Activated CD8-positive, alpha-beta memory T cell treated with anti-CD3 and anti-CD28 coated beads for 4 hours (primary cell): ENCODE data around the gene EDN2.

Experiments used
- DNase-seq, 2 donors: peaks; one replicate each; pipeline ENCODE4 v3.0.0-alpha.2; 2020; ENCODE audit warnings: low read depth in 2 of 2

Gene EDN2

GRCh38 chr1:41484402-41485241 is at the start of gene EDN2:
TSS of gene EDN2 (minus strand) at chr1:41484683. CDS start at chr1:41484601, 82 bp downstream.
- DNase-seq = no peak

GRCh38 chr1:41533731-41534080 is 49.2 kb upstream of the EDN2 start:
- no peak for DNase-seq

DNA sequence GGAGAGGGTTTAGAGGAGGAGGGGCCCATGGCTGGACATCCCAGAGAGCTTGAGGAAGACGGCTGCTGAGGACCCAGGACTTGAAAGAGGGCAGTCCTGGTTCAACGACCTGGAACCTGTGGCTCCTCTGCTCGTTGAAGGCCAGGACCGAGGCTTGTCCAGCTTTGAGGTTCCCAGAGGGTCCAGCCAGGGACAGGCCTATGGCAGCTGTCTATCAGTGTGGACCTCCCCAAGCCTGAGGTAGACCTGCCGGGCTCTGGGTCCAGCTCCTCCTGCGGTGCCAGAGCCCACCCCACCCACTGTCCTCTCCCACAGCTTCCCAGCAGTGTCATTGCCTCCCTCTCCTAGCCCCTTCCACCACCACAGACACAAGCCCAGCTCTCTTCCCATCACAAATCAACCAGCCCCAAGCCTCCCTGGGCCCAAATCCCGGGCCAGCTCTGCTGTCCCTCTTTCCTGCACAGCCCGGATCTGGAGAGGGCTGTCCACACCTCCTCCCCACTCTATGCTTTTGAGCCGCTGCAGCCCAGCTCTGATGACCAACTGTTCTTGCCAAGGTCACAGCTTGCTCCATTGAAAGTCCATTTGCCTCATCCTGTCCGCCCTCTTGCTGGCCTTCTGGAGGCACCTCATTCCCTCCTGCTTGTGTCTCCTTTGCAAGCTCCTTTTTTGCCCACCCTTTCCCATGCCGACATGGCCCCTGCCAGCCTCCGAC is 48.7 kb upstream of the EDN2 start:
- DNase-seq = no peak

DNA sequence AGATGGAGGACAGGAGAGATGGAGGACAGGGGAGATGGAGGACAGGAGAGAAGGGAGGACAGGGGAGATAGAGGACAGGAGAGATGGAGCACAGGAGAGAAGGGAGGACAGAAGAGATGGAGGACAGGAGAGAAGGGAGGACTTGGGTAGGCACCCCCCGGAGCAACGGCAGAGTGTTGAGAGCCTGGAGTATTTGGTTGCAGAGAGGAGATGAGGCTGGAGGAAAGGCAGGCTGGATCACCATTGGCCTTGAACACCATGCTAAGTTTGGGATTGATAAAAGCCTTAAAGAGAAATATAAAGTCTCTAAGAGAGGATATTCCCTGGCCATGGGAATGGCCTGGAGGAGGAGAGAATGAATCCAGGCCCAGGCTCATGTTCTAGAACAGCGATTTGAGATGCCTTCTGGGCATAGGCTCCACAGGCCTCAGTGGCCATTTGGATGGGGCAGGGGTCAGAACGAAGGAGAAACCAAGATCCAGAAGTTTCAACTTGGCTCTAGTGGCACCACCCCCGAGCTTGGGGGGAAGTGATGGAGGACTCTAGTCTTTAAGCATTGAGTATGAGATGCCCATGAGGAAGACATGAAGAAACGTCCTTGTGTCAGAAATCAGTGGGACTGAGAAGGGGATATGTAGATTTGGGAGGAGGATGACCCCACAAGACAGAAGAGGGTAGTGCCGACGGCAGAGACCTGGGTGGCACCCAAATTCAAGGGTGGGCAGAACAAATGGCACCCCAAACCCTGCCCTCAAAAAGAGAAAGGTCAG is 47.9 kb upstream of the EDN2 start:
- no peak for DNase-seq

DNA sequence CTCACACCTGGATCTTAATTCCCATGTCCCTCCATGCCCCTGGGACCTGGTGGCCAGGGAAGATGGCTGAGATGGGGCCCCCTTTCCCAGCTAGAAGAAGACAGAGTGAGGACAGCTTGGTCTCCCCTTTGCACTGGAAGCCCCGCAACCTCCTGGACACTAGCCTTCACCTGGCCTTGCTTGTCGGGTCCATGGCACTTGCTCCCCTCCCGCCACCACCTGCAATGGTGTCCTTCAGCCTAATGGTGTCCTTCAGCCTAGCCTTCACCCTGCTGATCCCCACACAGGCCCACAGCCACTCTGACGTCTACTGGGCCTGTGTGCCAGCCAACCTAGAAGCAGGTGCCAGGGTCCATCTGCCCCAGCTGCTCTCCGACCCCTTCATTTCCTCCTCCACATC is 45.9 kb upstream of the EDN2 start:
- DNase-seq = no peak

DNA sequence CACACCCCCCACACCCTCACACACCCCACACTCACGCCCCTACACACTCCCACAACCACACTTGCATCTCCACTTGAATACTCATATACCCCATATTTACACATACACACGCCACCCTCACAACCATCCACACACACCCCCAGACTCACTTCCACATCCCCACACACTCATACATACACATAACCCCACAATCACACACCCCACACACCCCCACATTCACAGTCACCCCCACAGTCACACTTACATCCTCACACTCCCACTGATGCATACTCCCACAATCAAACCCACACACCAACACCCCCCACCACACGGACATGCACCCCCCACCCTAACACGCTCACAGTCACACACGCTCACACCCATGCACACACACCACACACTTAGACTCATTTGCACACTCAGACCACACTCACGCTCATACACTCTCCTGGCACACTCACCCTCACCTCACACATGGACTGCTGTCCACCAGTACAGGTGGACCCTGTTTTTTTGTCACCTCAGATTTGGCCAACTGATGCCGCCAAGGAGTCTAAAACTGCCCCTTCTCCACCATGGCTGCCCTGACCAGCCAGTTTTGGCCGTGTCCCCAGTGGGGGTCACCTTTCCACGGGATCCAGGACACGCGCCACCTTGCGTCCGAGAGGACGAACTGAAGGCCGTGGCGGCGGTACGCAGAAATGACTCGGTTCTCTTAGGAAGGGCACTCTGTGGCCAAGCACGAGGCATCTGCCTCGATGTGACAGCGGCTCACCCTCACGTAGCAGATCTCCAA is 45.3 kb upstream of the EDN2 start:
- DNase-seq = no peak

DNA sequence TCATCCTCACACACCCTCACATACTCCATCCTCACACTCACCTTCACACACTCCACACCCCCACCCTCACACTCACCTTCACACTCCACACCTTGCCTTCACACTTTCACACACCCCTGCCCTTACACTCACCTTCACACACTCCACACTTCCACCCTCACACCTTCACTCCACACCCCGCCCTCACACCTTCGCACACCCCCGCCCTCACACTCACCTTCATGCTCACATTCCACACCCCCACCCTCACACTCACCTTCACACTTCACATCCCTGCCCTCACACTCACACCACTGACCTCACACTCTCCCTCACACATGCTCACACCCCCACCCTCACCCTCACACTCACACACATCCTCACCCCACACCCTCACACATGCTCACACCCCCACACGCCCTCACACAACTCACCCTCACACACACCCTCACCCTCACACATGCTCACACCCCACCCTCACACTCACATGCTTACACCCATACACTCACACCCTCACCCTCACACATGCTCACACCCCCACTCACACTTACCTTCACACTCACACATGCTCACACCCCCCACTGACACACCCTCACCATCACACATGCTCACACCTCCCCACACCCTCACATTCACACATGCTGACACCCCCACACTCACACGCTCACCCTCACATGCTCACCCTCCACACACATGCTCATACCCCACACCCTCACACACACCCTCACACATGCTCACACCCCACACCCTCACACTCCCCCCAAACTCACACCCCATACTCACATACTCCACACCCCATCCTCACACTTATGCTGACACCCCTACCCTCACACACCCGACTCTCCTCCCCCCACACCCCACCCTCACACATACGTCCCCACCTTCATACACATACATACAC is 44.5 kb upstream of the EDN2 start:
- no peak for DNase-seq

- DNase-seq = no peak
These were observed 43.6 kb upstream of the EDN2 start for GRCh38 chr1:41528106-41528505.

- no peak for DNase-seq
These were observed 42.6 kb upstream of the EDN2 start for GRCh38 chr1:41526956-41527561.

GRCh38 chr1:41525891-41526587 is 41.6 kb upstream of the EDN2 start:
- DNase-seq = no peak

- no peak for DNase-seq
These were observed 40.5 kb upstream of the EDN2 start for GRCh38 chr1:41524676-41525675.

GRCh38 chr1:41523949-41524675 is 39.6 kb upstream of the EDN2 start:
- no peak for DNase-seq

DNA sequence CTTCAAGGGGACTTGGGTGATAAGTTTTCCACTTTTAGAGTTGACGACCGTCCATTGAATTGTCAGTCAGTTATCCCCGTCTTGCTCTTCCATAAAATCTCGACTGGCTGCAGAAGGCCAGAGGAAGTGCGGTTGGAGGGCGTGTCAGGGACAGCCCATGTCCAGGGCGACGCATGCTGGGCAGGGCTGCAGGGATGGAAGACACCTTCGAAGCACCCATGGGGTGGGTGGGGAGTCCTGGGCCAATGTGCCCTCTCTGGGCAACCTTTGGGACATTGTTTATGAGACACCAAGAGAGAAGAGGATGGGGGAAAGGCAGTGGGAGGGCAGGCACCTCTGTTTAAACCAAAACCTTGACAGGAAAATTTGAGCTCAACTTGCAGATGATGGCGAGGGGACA is 38.6 kb upstream of the EDN2 start:
- no peak for DNase-seq

DNA sequence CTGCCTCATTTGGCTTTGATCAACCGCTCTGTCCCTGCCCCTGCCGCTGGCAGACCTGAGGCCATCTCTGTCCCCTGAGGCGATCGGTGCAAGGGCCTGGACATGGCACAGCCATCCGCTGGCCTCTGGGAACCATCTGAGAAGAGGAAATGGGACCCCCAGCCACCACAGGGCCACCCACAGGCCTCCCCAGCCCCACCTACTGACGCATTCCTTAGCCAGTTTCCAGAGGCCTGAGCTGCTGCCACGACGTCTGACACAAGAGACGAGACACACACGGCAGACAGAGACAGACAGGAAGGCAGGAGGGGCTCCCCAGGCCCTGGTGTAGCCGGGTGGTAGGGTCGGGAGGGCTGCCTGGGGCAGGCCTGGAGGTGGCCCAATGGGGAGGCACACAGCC is 37.3 kb upstream of the EDN2 start:
- no peak for DNase-seq

DNA sequence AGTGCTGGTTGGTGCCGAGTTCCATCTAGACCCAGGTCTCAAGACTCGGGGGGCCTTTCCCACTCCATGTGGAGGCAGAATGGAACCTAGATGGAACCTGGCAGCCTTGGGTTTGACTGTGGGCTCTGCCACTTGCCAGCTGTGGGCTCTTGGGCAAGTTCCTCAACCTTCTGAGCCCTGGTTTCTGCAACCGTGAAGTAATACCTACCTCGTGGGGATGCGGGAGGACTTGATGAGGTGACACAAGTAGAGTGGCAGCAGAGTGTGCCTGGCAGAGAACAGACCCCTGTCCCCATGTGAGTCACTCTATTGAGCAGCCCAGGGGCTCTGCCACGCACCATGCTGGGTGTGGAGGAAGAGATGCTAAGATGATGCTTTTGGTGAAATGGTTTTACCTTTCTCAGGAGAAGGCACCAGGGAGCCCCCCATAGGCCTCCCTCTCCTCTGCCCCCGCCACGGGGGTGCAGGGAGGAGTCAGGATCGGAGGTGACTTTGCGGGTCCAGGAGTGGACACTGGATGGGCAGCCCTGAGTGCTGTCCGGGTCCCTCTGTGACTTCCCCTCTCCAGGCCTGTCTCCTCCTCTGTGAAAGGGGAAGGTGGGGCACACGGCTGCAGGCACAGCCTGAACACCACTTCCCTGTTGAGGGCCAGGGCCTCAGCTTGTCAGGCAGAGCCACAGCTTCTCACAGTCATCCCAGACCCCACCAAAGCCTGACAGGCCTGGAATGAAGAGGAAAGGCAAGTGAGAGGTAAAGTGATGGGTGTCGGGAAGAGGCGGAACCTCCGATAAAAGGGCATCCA is 36.7 kb upstream of the EDN2 start:
- DNase-seq = no peak

- no peak for DNase-seq
These were observed 35.2 kb upstream of the EDN2 start for GRCh38 chr1:41519667-41520066.

GRCh38 chr1:41518471-41518870 is 34.0 kb upstream of the EDN2 start:
- DNase-seq = no peak
